Measurements from ENCODE around the gene TEX30. TPM values are rescaled to one million over a fixed set of nuclear protein-coding genes. Genes with fewer than 3 reads are reported as not detected.

Gene TEX30
- 10 to 100 TPM; 42.6 to 43.2 TPM for total RNA-seq

GRCh38 chr13:102773441-102774213 lies at the start of gene TEX30:
Gene TEX30, minus strand, starts transcription at chr13:102773786. Its CDS starts 3,760 bp downstream, at chr13:102770026.
- Mint-ChIP-seq H3K4me1 (ENCODE audit: low read depth) (peaks cover 39% of the 10 kb centered on the region), H3K4me3 (peak within 1 kb of the TSS; percentile 85)
- POLR2A ChIA-PET, result interaction anchor here (0.6 to 2.8 kb wide), 8 partner anchors 12 to 380 kb away, joined by 3 to 28 read pairs (median 4); partner anchors contain the start of genes BIVM, ERCC5, POGLUT2 and TPP2

GRCh38 chr13:102817907-102818306 lies 44.3 kb upstream of the TEX30 start:
- H3K36me3 Mint-ChIP-seq, result peaks cover 28% of the 10 kb centered on the region
- intact Hi-C loops (cut with micrococcal nuclease), result no loop called here
- H3K27ac Mint-ChIP-seq, result no peak overlapping the region
- H3K4me1 Mint-ChIP-seq (ENCODE audit: low read depth), result peaks cover 10% of the 10 kb centered on the region
- no peak for DNase-seq
- ChIA-PET CTCF (no interaction called here), POLR2A (no interaction called here)
- H3K4me3 Mint-ChIP-seq, result no peak overlapping the region
- no peaks in the 10 kb centered on the region for H3K9me3 Mint-ChIP-seq
- no peaks in the 10 kb centered on the region for H3K27me3 Mint-ChIP-seq

More at GRCh38 chr13:102773441-102774213, at the start of gene TEX30:
- CTCF ChIA-PET, result interaction anchor here (0.7 to 2.1 kb wide), 8 partner anchors 11 to 194 kb away, joined by 3 to 20 read pairs (median 4); partner anchors contain the start of gene ERCC5
- no peaks in the 10 kb centered on the region for H3K9me3 Mint-ChIP-seq
- peak within 1 kb of the TSS; percentile 94 for H3K27ac Mint-ChIP-seq
- H3K36me3 Mint-ChIP-seq, result peaks cover 7% of the 10 kb centered on the region
- intact Hi-C loops (cut with micrococcal nuclease), result loop anchor here (1.0 to 5.0 kb wide), 6 partner anchors 27 to 379 kb away; partner anchors contain the start of gene TPP2
- peak; percentile 89 for DNase-seq
- H3K27me3 Mint-ChIP-seq, result no peaks in the 10 kb centered on the region

GRCh38 chr13:102817241-102817640 lies 43.7 kb upstream of the TEX30 start:
- ChIA-PET POLR2A (no interaction called here), CTCF (no interaction called here)
- Mint-ChIP-seq H3K36me3 (peaks cover 25% of the 10 kb centered on the region), H3K27ac (no peak overlapping the region), H3K4me1 (ENCODE audit: low read depth) (peaks cover 10% of the 10 kb centered on the region), H3K27me3 (no peaks in the 10 kb centered on the region), H3K9me3 (no peaks in the 10 kb centered on the region), H3K4me3 (no peak overlapping the region)
- no peak for DNase-seq
- intact Hi-C loops (cut with micrococcal nuclease), result no loop called here

- Mint-ChIP-seq H3K9me3 (peaks cover 5% of the 10 kb centered on the region), H3K4me3 (no peak overlapping the region), H3K27me3 (no peaks in the 10 kb centered on the region), H3K4me1 (ENCODE audit: low read depth) (peaks cover 10% of the 10 kb centered on the region), H3K27ac (no peak overlapping the region), H3K36me3 (peaks cover 26% of the 10 kb centered on the region)
- intact Hi-C loops (cut with micrococcal nuclease), result no loop called here
- ChIA-PET POLR2A (no interaction called here), CTCF (no interaction called here)
- no peak for DNase-seq
Measured at GRCh38 chr13:102816708-102817107, 43.1 kb upstream of the TEX30 start.

- no peak for DNase-seq
- H3K4me1 Mint-ChIP-seq (ENCODE audit: low read depth), result peaks cover 10% of the 10 kb centered on the region
- intact Hi-C loops (cut with micrococcal nuclease), result no loop called here
- H3K4me3 Mint-ChIP-seq, result no peak overlapping the region
- peaks cover 5% of the 10 kb centered on the region for H3K9me3 Mint-ChIP-seq
- H3K27ac Mint-ChIP-seq, result no peak overlapping the region
- no peaks in the 10 kb centered on the region for H3K27me3 Mint-ChIP-seq
- CTCF ChIA-PET, result interaction anchor here (0.6 kb wide), 1 partner anchor 54 kb away, joined by 4 read pairs; no protein-coding TSS in a partner anchor
- POLR2A ChIA-PET, result no interaction called here
- H3K36me3 Mint-ChIP-seq, result peaks cover 31% of the 10 kb centered on the region
Measured at GRCh38 chr13:102815788-102816187, 42.2 kb upstream of the TEX30 start.

GRCh38 chr13:102814793-102815192 lies 41.2 kb upstream of the TEX30 start:
- ChIA-PET POLR2A (no interaction called here), CTCF (interaction anchor here (0.6 to 1.0 kb wide), 2 partner anchors 33 to 55 kb away, joined by 3 to 4 read pairs; no protein-coding TSS in a partner anchor)
- no peak for DNase-seq
- intact Hi-C loops (cut with micrococcal nuclease), result no loop called here
- peaks cover 31% of the 10 kb centered on the region for H3K36me3 Mint-ChIP-seq
- H3K27ac Mint-ChIP-seq, result no peak overlapping the region
- no peaks in the 10 kb centered on the region for H3K27me3 Mint-ChIP-seq
- H3K4me3 Mint-ChIP-seq, result no peak overlapping the region
- H3K4me1 Mint-ChIP-seq (ENCODE audit: low read depth), result peaks cover 10% of the 10 kb centered on the region
- H3K9me3 Mint-ChIP-seq, result peaks cover 5% of the 10 kb centered on the region

- Mint-ChIP-seq H3K9me3 (peaks cover 5% of the 10 kb centered on the region), H3K36me3 (peaks cover 28% of the 10 kb centered on the region), H3K4me1 (ENCODE audit: low read depth) (peaks cover 10% of the 10 kb centered on the region), H3K4me3 (no peak overlapping the region), H3K27me3 (no peaks in the 10 kb centered on the region), H3K27ac (no peak overlapping the region)
- DNase-seq, result no peak
- ChIA-PET CTCF (interaction anchor here (1.0 kb wide), 1 partner anchor 34 kb away, joined by 3 read pairs; no protein-coding TSS in a partner anchor), POLR2A (no interaction called here)
- intact Hi-C loops (cut with micrococcal nuclease), result no loop called here
Measured at GRCh38 chr13:102814025-102814607, 40.5 kb upstream of the TEX30 start.

GRCh38 chr13:102812611-102813287 lies 39.2 kb upstream of the TEX30 start:
- H3K27ac Mint-ChIP-seq, result no peak overlapping the region
- DNase-seq, result no peak
- no peak overlapping the region for H3K4me3 Mint-ChIP-seq
- no peaks in the 10 kb centered on the region for H3K27me3 Mint-ChIP-seq
- POLR2A ChIA-PET, result no interaction called here
- peaks cover 5% of the 10 kb centered on the region for H3K9me3 Mint-ChIP-seq
- CTCF ChIA-PET, result no interaction called here
- peaks cover 10% of the 10 kb centered on the region for H3K4me1 Mint-ChIP-seq (ENCODE audit: low read depth)
- H3K36me3 Mint-ChIP-seq, result peaks cover 24% of the 10 kb centered on the region
- intact Hi-C loops (cut with micrococcal nuclease), result no loop called here

GRCh38 chr13:102807699-102808098 lies 34.1 kb upstream of the TEX30 start:
- DNase-seq, result no peak
- ChIA-PET POLR2A (no interaction called here), CTCF (interaction anchor here (0.7 kb wide), 1 partner anchor 21 kb away, joined by 3 read pairs; no protein-coding TSS in a partner anchor)
- H3K4me1 Mint-ChIP-seq (ENCODE audit: low read depth), result peaks cover 4% of the 10 kb centered on the region
- peaks cover 5% of the 10 kb centered on the region for H3K9me3 Mint-ChIP-seq
- H3K27ac Mint-ChIP-seq, result no peak overlapping the region
- H3K27me3 Mint-ChIP-seq, result no peaks in the 10 kb centered on the region
- H3K4me3 Mint-ChIP-seq, result no peak overlapping the region
- H3K36me3 Mint-ChIP-seq, result peaks cover 12% of the 10 kb centered on the region
- intact Hi-C loops (cut with micrococcal nuclease), result no loop called here

GRCh38 chr13:102805680-102806079 lies 32.1 kb upstream of the TEX30 start:
- H3K27me3 Mint-ChIP-seq, result no peaks in the 10 kb centered on the region
- no peak for DNase-seq
- POLR2A ChIA-PET, result no interaction called here
- H3K27ac Mint-ChIP-seq, result no peak overlapping the region
- H3K36me3 Mint-ChIP-seq, result no peaks in the 10 kb centered on the region
- CTCF ChIA-PET, result no interaction called here
- H3K4me1 Mint-ChIP-seq (ENCODE audit: low read depth), result peaks cover 16% of the 10 kb centered on the region
- H3K9me3 Mint-ChIP-seq, result no peaks in the 10 kb centered on the region
- H3K4me3 Mint-ChIP-seq, result no peak overlapping the region
- intact Hi-C loops (cut with micrococcal nuclease), result no loop called here

GRCh38 chr13:102800145-102801041 lies 26.8 kb upstream of the TEX30 start:
- Mint-ChIP-seq H3K4me3 (peak overlapping the region; percentile 90), H3K27ac (peak overlapping the region; percentile 38), H3K36me3 (peaks cover 6% of the 10 kb centered on the region), H3K4me1 (ENCODE audit: low read depth) (peaks cover 22% of the 10 kb centered on the region), H3K9me3 (no peaks in the 10 kb centered on the region), H3K27me3 (peaks cover 5% of the 10 kb centered on the region)
- POLR2A ChIA-PET, result interaction anchor here (1.0 to 3.6 kb wide), 8 partner anchors 14 to 208 kb away, joined by 3 to 28 read pairs (median 4); partner anchors contain the start of genes ERCC5, TEX30 and TPP2
- peak; percentile 88 for DNase-seq
- intact Hi-C loops (cut with micrococcal nuclease), result loop anchor here (1.0 kb wide), 1 partner anchor 27 kb away; the partner anchor contains the start of gene TEX30
- CTCF ChIA-PET, result interaction anchor here (0.6 to 4.7 kb wide), 23 partner anchors 10 to 208 kb away, joined by 3 to 22 read pairs (median 3); partner anchors contain the start of genes ERCC5 and TEX30
